ENCODE measurements around the gene SNX14. TPM values are rescaled to one million over a fixed set of nuclear protein-coding genes. Genes with fewer than 3 reads are reported as not detected.

Gene SNX14
- total RNA-seq, 2 donors from 2014 or later: 38.0 to 39.5 TPM

Other genes starting within 250 kb of the SNX14 start
- gene NT5E, start 143.8 kb downstream of the SNX14 start, total RNA-seq: 10 to 100 TPM in 1 of 2 donors, 1 to 10 TPM in 1; 9.5 to 13.5 TPM
- 10 to 100 TPM; 48.7 to 84.9 TPM for gene SYNCRIP, start 49.0 kb upstream of the SNX14 start, total RNA-seq

Measured in left cardiac atrium (tissue), 2 donors.